ENCODE measurements around the gene FRY. TPM values are rescaled to one million over a fixed set of nuclear protein-coding genes. Genes with fewer than 3 reads are reported as not detected.

The FRY gene
- total RNA-seq, 2 donors from 2014 or later = 16.4 to 33.3 TPM

- H3K27me3 ChIP-seq (replicated peaks; ENCODE audit: insufficient read depth) = no peaks in the 10 kb centered on the region
- DNase-seq (ENCODE audit: low spot score) = no peak
- no peak overlapping the region for H3K27ac ChIP-seq
- TF ChIP-seq POLR2A (IDR thresholded peaks at IDR 0.05) (no peak), CTCF (IDR thresholded peaks at IDR 0.05) (no peak), POLR2AphosphoS5 (IDR thresholded peaks at IDR 0.05) (no peak)
- H3K9me3 ChIP-seq = no peaks in the 10 kb centered on the region
- intact Hi-C loops (cut with DNase I) = no loop called here
- no peak overlapping the region for H3K4me3 ChIP-seq
- WGBS = 0% methylated on average over 1 of the region's 1 CpG
- H3K4me1 ChIP-seq (replicated peaks) = no peaks in the 10 kb centered on the region
- H3K36me3 ChIP-seq = no peaks in the 10 kb centered on the region
These were observed 216.3 kb downstream of the FRY start for GRCh38 chr13:32247887-32248286.

- intact Hi-C loops (cut with DNase I) = no loop called here
- no peaks in the 10 kb centered on the region for H3K9me3 ChIP-seq
- no peak for DNase-seq (ENCODE audit: low spot score)
- no peaks in the 10 kb centered on the region for H3K36me3 ChIP-seq
- H3K4me1 ChIP-seq (replicated peaks) = no peaks in the 10 kb centered on the region
- no peak overlapping the region for H3K27ac ChIP-seq
- no peak overlapping the region for H3K4me3 ChIP-seq
- TF ChIP-seq POLR2A (IDR thresholded peaks at IDR 0.05) = no peak
- TF ChIP-seq CTCF (IDR thresholded peaks at IDR 0.05) = no peak
- no peak for TF ChIP-seq POLR2AphosphoS5 (IDR thresholded peaks at IDR 0.05)
- no peaks in the 10 kb centered on the region for H3K27me3 ChIP-seq (replicated peaks; ENCODE audit: insufficient read depth)
- 93% methylated on average over 3 of the region's 3 CpGs for WGBS
These were observed 217.2 kb downstream of the FRY start for GRCh38 chr13:32248801-32249200.

GRCh38 chr13:32252812-32253438, 221.4 kb downstream of the FRY start:
- H3K4me1 ChIP-seq (replicated peaks) = no peaks in the 10 kb centered on the region
- WGBS = 80% methylated on average over 4 of the region's 4 CpGs
- no peak for DNase-seq (ENCODE audit: low spot score)
- H3K4me3 ChIP-seq = no peak overlapping the region
- peak overlapping the region; percentile 61 to 71 for H3K27ac ChIP-seq
- intact Hi-C loops (cut with DNase I) = no loop called here
- no peak for TF ChIP-seq CTCF (IDR thresholded peaks at IDR 0.05)
- no peak for TF ChIP-seq POLR2AphosphoS5 (IDR thresholded peaks at IDR 0.05)
- no peak for TF ChIP-seq POLR2A (IDR thresholded peaks at IDR 0.05)
- H3K36me3 ChIP-seq = no peaks in the 10 kb centered on the region
- no peaks in the 10 kb centered on the region for H3K27me3 ChIP-seq (replicated peaks; ENCODE audit: insufficient read depth)
- H3K9me3 ChIP-seq = no peaks in the 10 kb centered on the region

- TF ChIP-seq CTCF (IDR thresholded peaks at IDR 0.05) = no peak
- TF ChIP-seq POLR2A (IDR thresholded peaks at IDR 0.05) = peak; percentile 34
- peak; percentile 85 for TF ChIP-seq POLR2AphosphoS5 (IDR thresholded peaks at IDR 0.05)
- peak overlapping the region; percentile 5 to 8 for H3K4me3 ChIP-seq
- no peaks in the 10 kb centered on the region for H3K4me1 ChIP-seq (replicated peaks)
- DNase-seq (ENCODE audit: low spot score) = peak; percentile 73
- H3K27me3 ChIP-seq (replicated peaks; ENCODE audit: insufficient read depth) = no peaks in the 10 kb centered on the region
- WGBS = 23% methylated on average over 14 of the region's 14 CpGs
- intact Hi-C loops (cut with DNase I) = no loop called here
- H3K9me3 ChIP-seq = no peaks in the 10 kb centered on the region
- H3K27ac ChIP-seq = peak overlapping the region; percentile 61 to 71
- H3K36me3 ChIP-seq = no peaks in the 10 kb centered on the region
These were observed 222.4 kb downstream of the FRY start for GRCh38 chr13:32253911-32254399.

DNA sequence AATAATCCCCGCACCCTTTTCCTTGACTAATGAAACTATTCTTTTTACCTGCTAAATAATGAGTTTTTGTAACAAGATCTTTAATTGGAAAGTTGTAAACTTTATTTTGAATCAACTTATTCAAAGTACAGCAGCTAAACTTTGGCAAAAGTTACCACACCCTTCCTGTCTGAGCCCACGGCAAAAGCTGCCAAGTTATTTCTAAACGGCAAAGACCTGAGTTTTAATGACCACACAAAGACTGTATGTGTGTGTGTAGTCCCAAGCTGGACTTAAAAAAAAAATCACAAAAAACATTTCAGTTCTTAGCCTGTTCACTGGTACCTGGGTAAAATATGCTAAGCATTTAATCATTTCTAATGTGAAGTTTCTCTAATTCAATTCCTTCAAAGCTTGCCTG, 222.8 kb downstream of the FRY start:
- no peaks in the 10 kb centered on the region for H3K27me3 ChIP-seq (replicated peaks; ENCODE audit: insufficient read depth)
- peak overlapping the region; percentile 5 to 8 for H3K4me3 ChIP-seq
- H3K9me3 ChIP-seq = no peaks in the 10 kb centered on the region
- no peak for DNase-seq (ENCODE audit: low spot score)
- intact Hi-C loops (cut with DNase I) = no loop called here
- WGBS = 11% methylated on average over 3 of the region's 3 CpGs
- no peaks in the 10 kb centered on the region for H3K36me3 ChIP-seq
- H3K4me1 ChIP-seq (replicated peaks) = no peaks in the 10 kb centered on the region
- peak overlapping the region; percentile 61 to 71 for H3K27ac ChIP-seq
- TF ChIP-seq POLR2A (IDR thresholded peaks at IDR 0.05) = no peak
- no peak for TF ChIP-seq CTCF (IDR thresholded peaks at IDR 0.05)
- TF ChIP-seq POLR2AphosphoS5 (IDR thresholded peaks at IDR 0.05) = no peak
